ENCODE data around the gene EIF4EBP2.

EIF4EBP2 gene

DNA sequence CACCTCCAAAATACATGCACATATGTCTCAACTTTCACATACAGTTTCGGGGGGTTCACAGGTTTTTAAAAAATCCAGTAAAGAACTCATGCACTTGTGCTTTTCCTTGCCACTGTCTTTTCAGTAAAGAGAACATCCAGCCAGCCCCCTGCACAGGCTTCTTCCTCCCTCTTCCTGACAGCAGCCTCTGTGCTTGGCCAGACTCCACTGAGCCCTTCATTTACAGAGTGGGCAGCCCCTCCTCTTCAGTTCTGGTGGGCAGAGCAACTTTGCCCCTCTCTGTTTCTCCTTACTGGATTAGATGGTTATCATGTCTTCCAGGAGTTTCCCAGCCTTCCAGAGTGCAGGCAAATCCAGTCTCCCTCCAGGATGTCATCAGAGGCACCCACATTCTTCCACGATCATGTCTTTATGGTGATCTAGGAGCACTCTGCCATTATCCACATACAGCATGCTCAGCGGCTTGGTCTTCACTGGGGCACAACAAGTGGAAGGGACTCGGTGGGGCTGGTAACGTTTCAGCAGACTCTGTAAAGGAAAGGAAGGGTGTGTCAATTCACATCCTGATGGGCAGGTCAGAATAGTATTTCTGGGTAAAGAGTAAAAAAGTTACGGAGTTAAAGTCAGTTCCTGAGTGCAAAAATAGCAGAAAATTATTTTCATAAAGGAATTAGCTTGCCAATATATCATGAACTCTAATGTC is 28.8 kb downstream of the EIF4EBP2 start:
- DNase-seq (ENCODE audit: low spot score), result no peak

DNA sequence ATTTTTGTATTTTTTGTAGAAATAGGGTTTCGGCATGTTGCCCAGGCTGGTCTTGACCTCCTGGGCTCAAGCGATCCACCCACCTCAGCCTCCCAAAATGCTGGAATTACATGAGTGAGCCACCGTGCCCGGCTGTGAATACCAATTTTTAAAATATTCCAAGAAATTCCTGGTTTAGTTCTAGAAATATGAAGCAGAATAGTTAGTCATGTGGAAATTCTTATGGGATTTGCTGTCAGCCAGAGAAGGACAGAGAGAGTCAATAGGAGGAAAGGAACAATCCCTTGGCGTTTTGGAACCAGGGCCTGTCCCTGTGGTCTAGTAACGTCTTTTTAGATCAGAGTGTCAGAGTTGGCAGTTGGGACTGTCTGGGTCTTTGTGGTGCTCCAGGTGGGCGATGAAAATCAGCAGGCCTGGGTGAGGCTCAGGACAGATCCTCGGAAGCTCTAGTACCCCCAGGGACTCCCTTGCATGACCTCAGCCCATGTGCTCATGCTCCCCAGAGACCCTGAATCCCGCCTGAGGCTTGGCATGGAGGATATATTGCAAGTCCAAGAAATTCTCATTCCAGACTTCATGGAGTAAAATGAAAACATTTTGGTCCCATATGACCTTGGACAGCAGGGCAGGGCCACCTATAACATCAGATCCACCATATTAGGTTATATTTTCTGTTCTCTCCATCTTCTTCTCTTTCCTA is 29.8 kb downstream of the EIF4EBP2 start:
- DNase-seq (ENCODE audit: low spot score), result no peak

DNA sequence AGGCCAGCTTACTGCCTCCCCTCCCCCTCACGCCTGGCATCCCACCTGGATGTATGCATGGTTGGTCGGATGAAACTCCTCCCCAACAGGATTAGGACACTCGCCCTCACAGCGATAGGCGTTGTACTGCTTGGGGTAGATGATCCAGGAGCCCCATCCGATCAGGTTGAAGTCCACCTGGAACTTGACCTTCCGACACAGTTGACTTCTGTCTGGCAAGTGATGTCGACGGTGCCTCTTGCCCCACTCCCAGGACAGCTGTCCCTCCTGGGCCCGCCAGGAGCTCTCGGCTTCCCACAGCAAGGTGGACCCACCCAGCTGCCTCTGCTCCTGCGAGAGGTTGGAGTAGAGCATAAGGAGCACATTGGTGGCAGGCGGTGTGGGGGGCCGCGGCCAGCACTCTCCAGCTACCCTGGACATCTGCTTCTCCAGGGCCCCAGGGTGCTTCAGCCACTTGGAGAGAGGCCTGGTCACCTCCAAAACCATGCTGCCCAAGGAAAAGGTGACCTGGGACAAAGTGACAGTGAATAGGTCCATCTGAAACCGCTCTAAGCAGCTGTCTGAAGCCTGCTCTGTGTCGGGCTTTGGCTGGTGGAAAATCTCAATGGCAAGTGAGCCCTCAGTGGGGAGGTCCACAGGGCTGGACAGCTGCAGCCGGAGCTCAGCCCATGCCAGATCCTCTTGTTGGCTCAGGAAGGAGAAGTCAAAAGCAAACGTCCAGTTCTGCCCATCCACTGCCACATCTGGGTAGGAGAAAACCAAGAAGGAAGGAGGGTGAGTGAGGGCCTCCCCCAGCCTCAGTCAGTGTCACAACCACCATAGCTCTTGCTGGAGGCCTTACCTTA is 31.5 kb downstream of the EIF4EBP2 start:
- DNase-seq (ENCODE audit: low spot score), result no peak

DNA sequence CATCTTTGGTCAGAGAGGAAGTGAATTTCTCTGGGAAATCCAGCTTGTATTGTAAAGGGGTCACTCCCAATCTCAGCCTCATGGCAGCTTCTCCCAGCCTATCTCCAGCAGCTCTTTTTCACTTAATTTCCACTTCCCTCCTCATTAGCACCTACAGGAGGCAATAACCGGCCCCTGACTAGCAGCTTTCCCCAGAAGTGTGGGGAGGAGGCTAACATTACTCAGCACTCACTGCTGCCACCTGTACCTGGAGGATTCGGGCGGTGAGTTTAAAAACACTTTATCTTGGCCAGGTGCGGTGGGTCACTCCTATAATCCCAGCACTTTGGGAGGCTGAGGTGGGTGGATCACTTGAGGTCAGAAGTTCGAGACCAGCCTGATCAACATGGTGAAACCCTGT is 33.8 kb downstream of the EIF4EBP2 start:
- DNase-seq (ENCODE audit: low spot score), result no peak

DNA sequence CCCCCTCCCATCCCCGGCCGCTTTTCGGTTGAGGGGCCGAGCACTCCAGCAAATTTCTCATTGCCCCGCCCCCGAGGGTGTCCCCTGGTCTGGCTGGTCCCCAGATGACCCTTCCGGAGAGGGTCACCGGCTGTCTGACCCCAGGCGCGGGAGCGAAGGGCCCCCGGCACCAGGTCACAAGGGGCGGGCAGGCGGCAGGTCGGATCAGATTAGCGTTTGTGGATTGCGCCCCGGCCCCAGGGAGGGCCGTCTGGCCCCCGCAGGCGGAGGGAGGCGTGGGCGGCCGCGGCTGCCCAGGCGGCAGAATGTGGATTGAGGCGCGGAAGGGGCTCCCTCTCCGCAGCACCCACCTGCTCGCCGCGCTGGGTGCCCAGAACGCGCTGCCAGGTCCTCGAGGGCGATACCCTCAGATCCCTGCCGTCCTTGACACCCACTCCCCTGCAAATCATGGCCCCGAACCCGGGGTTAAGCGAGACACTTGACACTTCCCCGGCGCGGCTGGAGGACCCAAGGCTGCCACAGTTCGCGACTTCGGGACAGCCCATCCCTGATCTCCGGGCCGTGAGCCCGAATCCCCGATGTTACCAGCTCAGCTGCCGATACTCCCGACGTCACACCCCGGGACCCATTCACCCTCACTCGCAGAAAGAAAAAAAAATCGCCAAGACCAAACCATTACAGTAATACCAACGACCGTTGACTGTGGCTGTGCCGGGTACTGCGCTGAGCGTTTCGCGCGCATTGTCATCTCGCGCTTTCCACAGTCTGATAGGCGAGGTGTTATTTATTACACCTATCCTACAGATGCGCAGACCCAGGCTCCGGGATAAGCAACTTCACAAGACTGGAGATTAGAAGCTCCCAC is 36.6 kb downstream of the EIF4EBP2 start:
- DNase-seq (ENCODE audit: low spot score), result no peak

DNA sequence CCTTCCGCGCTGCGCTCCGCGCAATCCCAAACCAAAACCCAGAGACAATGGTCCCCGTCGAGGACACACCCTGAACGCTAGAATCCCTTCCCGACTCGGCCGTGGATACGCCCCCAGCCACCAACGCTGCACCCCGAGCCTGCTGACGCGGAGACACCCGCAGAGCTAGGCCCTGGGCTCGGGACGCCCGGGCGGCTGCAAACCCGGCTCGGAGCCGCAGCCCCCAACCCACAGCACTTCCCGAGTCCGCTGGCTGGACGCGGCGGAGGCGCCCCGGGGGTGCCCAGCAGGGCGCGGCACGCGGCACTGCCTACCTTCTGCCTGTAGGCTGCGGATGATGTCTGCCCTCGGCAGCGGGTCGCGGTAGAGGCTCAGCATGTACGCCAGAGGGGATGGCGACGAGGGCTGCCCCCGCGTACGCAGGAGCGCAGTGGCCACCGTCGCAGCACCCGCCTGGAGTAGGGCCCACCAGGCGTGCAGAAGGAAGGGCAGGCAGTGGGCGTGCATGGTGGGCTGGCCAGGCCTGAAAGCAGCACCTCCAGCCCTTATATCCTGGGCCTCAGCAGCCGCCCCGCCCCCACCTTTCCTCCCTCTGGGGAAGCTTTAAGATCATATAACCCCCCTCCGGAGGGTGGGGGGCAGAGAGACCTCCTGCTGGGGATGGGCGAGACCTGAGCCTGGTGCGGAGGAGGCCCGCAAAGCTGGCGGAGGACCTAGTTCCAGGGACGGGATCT is 37.4 kb downstream of the EIF4EBP2 start, which contains the start of gene NODAL:
Gene NODAL (minus strand): TSS at position 521 of the 734 bp plus-strand sequence. CDS start 14 bp downstream, at position 507.
- DNase-seq (ENCODE audit: low spot score), result no peak

DNA sequence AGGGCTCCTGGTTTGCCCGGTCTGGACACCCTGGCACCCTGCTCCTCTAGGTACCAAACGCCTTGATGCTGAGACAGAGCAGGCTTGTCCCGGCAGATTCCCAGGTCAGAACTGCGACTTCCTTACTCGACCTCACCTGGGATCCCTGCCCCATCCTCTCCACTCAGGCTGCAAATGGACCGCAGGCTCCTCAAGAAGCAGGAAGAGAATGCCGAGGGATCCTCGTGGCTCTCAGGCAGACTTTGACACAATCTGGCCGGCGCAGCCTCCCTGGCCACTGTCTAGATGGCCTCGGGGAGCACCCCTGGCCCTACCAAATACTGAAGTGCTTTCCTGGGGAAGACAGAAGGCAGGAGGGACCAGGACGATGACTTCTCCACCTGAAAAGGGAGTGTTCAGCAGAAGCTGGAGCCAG is 38.0 kb downstream of the EIF4EBP2 start:
- DNase-seq (ENCODE audit: low spot score), result no peak

DNA sequence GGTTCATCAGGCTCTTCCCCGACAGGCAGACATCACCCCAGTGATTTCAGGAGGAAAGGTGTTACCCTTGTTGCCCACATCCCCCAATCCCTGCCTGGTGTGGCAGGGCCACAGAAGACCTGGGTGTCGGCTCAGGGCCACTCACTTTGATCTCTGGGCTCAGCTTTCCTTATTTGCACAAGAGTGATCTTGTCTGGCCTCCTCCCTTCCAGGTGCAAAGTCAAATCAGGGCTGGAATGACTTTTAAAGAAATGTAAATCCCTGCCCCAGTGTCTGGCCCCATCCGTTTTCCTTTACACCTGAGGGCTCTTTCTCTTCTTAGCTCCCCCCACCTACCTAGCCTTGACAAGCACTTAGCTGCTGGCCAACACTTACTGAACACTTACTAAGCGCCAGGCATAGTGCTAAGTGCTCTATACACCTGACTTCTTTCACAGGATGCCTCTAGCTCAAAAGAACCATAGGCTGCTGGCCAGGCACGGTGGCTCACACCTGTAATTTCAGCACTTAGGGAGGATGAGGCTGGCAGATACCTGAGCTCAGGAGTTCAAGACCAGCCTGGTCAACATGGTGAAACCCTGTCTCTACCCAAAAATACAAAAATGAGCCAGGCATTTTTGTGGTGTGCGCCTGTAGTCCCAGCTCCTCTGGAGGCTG is 38.5 kb downstream of the EIF4EBP2 start:
- no peak for DNase-seq (ENCODE audit: low spot score)

DNA sequence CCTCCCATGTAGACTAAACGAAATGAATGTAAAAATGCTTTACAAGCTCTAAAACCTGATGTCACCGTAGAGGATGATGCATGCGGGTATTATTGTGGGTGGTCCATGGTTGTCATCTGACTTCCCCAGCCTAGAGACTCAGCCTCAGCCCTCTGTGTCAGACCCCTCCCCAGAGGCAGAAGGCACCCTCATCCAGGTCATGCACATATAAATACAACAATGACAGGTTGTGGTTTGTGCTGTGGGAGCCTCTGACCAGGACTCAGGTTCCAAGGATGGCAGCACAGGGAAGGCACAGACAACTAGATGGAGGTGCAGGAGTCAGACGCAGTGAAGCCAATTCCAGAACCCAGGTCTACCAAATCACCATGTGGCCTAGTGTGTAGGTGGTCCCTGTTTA is 40.8 kb downstream of the EIF4EBP2 start:
- no peak for DNase-seq (ENCODE audit: low spot score)

DNA sequence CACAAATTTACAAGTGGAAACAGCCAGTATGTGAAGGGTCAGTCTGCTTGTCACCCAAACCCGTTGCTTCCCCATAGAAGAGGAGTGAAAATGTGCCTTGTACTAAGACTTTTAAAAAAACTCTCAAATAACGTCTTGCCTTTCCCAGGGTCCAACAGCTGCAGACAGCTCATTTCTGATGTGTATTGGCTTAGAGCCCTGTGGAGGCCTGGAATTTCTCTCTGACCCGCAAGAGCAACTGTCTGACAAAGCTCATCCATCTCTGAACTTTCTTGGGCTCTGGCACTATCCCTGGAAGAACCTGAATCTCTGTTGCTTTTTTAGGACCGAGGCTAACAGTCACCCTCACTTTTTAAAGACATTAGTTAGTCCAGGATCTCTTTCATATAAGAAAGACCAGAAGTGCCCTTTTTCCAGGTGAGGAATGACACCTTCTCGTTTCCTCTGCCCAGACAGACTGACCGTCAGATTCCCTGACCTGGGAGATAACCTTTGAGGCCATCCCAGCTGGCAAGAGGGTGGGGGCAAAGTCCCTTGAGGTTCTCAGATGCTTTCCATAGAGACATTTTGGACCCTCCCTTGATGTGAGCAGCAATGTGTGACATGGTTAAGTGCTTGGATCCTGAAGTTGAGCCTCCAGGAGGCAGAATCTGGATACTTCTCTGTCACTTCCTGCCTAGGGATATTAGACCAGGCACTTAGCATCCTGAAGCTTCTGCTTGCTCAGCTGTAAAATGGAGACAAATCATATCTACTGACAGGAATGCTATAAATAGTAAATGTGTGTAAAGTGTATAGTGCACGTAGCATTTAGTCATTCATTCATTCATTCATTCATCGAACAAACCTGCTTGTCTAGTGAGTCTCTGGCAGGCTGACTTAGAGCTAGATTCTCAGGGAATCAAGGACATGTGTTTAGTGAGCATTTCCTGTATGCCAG is 42.0 kb downstream of the EIF4EBP2 start:
- DNase-seq (ENCODE audit: low spot score), result peak; percentile 2

DNA sequence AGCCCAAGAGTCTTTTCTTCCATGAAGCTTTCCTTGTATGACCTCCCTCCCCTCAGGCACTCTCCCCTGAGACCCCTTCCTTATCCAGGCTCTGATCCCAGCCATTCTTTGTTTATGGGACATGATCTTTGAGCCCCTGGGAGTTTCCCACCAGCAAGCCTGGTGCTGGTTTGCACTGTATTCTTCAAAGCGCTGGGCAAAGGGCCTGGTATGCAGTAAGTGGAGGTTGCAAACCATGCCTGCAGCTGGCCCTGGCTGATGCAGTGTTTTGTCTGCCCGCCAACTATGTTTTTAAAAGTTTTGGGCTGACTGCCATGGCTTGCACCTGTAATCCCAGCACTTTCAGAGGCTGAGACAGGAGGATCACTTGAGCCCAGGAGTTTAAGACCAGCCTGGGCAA is 44.3 kb downstream of the EIF4EBP2 start:
- DNase-seq (ENCODE audit: low spot score), result no peak

DNA sequence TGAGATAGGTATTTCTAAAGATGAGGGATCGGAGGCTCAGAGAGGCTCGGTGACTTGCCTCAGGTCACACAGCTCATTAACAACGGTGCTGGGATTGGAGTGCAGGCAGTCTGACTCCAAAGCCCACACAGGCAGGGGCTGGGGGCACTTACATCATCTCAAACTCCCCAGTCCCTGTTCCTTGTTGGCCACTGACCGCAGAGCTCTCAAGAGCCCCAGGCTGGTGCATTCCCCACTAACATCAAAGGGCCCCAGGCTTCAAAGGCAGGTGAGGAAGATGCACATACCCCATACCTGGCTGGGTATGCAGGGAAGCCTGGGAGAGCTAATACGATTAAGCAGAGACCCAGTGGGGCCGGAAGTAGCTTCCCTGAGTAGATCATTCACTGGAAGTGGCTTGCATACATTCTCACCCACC is 51.3 kb downstream of the EIF4EBP2 start:
- no peak for DNase-seq (ENCODE audit: low spot score)

DNA sequence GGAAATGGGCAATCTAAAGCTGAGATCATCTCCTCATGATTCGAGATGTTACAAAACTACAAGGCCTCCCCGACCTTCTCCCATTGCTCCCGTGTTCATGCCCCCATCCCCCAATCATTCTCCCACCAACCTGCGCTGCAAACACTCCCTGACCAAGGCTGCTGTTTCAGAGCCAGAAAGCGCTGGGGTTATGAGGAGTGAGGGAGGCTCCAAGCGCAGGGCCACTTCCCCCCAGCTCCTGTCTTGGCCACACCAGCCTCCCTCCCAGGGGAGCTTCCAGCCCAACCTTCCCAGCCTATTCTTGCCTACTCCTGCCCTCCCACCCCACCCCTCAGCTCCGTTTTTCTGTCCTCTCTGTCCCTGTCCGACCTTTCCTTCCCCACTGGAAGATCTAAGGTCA is 52.2 kb downstream of the EIF4EBP2 start:
- DNase-seq (ENCODE audit: low spot score), result no peak

DNA sequence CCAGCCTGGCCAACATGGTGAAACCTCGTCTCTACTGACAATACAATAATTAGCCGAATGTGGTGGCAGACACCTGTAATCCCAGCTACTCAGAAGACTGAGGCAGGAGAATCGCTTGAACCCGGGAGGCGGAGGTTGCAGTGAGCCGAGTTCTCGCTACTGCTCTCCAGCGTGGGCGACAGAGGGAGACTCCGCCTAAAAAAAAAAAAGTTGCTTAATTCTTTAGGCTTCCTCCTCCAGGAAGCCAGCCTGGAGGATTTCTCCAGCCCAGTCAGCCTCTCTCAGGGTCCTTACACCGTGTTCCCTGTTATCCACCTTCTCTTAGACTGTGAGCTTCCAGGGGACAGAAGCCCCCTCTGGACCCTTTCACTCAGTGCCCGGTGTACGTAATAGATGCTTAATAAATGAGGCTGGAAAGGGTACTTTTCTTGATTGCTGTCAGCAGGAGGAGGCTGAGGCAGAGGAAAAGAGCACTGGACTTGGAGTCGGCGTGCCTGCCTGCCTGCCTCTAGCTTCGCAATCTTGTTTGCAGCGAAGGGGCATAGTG is 53.9 kb downstream of the EIF4EBP2 start:
- no peak for DNase-seq (ENCODE audit: low spot score)

DNA sequence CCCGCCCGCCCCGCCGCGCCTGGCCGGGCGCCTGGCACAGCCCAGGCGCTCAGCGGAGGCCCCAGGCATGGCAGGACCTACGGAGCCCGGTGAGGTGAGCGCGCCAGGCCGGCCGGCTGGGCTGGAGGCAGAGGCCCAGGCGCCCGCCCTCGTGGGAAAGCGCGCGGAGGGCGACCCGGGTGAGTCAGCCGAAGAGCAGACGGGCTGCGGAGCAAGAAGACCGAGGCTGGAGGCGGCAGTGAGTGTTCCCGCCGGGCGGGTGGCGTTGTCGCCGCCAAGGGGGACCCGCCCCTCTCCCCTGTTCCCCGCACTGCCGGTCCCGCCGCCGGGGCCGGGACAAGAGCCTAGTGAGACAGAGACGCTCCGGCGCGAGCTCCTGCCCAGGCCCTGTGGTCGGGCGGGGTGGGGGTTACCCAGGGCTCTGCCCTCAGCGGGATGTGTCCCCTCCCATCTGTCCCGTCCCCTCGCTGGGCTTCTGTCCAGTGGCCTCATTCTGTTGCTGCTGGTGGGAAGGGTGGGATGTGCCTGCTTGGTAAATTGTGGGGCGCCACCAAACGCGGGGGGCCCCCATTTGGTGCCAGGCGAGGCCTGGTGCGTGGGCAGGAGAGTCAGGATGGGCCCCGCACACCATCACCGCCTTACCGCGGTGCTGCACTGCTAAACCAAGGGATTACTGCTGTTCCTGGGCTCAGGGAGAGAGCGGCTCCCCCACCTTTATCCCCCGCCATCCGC is 54.5 kb downstream of the EIF4EBP2 start:
- DNase-seq (ENCODE audit: low spot score), result no peak

DNA sequence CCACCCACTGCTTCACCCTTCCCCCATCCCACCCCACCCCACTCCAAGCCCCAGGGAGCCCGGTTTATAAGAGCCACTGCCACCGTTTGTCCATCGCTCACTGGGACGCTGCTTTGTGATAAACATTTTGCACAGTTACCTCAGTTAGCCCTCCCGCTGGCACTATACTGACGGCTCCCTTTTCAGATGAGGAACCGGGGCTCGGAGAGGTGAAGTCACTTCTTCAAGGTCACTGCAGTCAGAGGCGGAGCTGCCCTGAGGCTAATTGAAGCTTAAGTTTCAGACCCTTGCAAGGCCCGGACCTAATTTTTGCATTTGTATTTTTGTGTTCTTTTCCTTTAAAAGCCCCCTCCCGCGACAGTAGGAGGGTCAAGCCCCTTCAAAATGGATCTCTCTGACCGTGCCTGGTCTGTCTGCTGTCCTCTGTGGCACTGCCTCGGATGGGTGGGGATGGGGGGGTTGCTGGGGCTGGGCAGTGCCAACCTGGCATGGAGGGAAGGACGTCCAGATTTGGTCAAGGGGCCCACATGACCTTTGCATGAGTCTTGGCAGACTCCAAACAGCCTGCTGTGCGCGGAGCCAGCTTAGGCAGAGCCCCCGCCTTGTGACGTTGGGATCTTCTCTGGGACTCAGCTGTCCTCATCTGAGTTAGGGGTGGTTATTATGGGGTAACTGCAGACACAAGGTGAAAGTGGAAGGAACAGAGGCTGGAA is 55.3 kb downstream of the EIF4EBP2 start:
- DNase-seq (ENCODE audit: low spot score), result no peak

DNA sequence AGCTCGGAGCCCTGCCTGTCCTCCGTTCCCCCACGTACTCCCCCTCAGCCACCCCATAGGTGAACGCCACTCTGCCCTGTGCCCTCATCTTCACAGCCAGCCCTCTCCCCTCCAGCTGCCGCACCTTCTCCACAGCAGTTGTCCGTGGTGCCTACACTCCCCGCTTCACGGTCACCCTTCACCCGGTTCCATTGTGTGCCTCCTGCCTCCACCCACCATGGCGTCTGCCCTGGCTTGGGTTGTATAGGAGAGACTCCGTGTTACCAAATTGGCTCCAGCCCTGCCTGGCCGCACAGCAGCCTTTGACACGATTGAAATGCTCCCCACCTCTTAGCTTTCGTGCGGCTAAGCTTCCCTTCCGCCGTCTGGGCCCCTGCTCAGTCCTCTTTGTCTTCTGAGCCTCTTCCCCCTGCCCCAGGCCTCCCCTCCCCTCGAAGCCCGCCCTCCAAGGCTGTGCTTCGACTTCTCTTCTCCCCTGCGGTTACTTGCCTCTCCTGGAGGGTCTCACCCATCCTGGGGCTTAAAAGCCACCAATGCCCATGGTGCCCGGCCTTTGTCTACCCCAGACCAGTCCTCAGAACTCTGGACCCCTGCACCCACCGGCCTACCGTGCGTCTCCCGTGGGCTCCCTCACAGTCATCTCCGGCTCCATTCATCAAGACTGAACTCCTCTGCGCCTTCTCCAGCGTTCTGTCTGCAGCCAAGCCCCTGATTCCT is 56.0 kb downstream of the EIF4EBP2 start:
- DNase-seq (ENCODE audit: low spot score), result no peak
